HepG2 (cell line): ENCODE measurements around the gene RAB3B. TPM values are rescaled to one million over a fixed set of nuclear protein-coding genes. Genes with fewer than 3 reads are reported as not detected.
A peak's percentile ranks its signal among the peaks of the same experiment; 100 is the strongest.

Source experiments
- AHR ChIP-seq: IDR thresholded peaks from 2 replicates; pipeline ENCODE4 v1.6.1; 2018; ENCODE audit warnings: missing genetic modification reagents, missing compliant biosample characterization
- AKAP8 ChIP-seq: sonication (generic); formaldehyde crosslinking; IDR thresholded peaks from 2 replicates; pipeline ENCODE4 v1.5.1; 2020; ENCODE audit warnings: mild to moderate bottlenecking, missing genetic modification reagents
- ARID4A ChIP-seq: sonication (generic); formaldehyde crosslinking; IDR thresholded peaks from 2 replicates; pipeline ENCODE4 v1.5.0; 2020; ENCODE audit warnings: mild to moderate bottlenecking, missing genetic modification reagents, borderline replicate concordance
- BRCA1 ChIP-seq: sonication (generic); formaldehyde crosslinking; IDR thresholded peaks from 2 replicates; pipeline ENCODE4 v1.4.0; 2020; ENCODE audit warnings: missing genetic modification reagents
- FOXK2 ChIP-seq: fragments of 450-650 bp; IDR thresholded peaks from 2 replicates; pipeline ENCODE4 v1.6.1; 2016
- JUNB ChIP-seq: sonication (generic); formaldehyde crosslinking; IDR thresholded peaks from 2 replicates; pipeline ENCODE4 v1.8.0; 2022; ENCODE audit warnings: missing genetic modification reagents, mild to moderate bottlenecking, borderline replicate concordance
- JUND ChIP-seq: sonication (generic); formaldehyde crosslinking; IDR thresholded peaks from 2 replicates; pipeline ENCODE4 v1.8.0; 2022; ENCODE audit warnings: mild to moderate bottlenecking, missing genetic modification reagents
- KDM5A ChIP-seq: fragments of 200-600 bp; sonication (generic); IDR thresholded peaks from 2 replicates; pipeline ENCODE4 v1.7.0; 2018; ENCODE audit warnings: antibody characterized with exemption, mild to moderate bottlenecking, low read length, borderline replicate concordance
- LCORL ChIP-seq, 2 experiments: fragments of 450-650 bp in 1 of 2; sonication (generic) in 1 of 2; formaldehyde crosslinking in 1 of 2; IDR thresholded peaks; 2 replicates each; pipeline versions ENCODE4 v1.5.0 to v1.6.1; 2017 to 2020; ENCODE audit warnings: antibody characterized with exemption in 1 of 2, missing genetic modification reagents in 1 of 2
- NFKBIZ ChIP-seq: IDR thresholded peaks from 2 replicates; pipeline ENCODE4 v1.6.1; 2018; ENCODE audit warnings: missing genetic modification reagents, missing compliant biosample characterization
- RBFOX2 ChIP-seq: fragments of 200-400 bp; formaldehyde crosslinking; IDR thresholded peaks from 2 replicates; pipeline ENCODE4 v1.6.1; 2017; ENCODE audit warnings: low read depth, mild to moderate bottlenecking, low read length
- SNAPC2 ChIP-seq: sonication (generic); formaldehyde crosslinking; IDR thresholded peaks from 2 replicates; pipeline ENCODE4 v1.8.1; 2022; ENCODE audit warnings: mild to moderate bottlenecking, missing genetic modification reagents
- SOX6 ChIP-seq, 2 experiments: fragments of 450-650 bp in 1 of 2; sonication (generic) in 1 of 2; formaldehyde crosslinking in 1 of 2; IDR thresholded peaks; 2 replicates each; pipeline versions ENCODE4 v1.4.0 to v1.6.1; 2017 to 2020; ENCODE audit warnings: antibody characterized with exemption in 1 of 2, mild to moderate bottlenecking in 1 of 2, missing genetic modification reagents in 1 of 2
- TGIF2 ChIP-seq: IDR thresholded peaks from 2 replicates; pipeline ENCODE4 v1.6.1; 2016; ENCODE audit warnings: control low read depth, missing compliant biosample characterization
- THAP11 ChIP-seq: IDR thresholded peaks from 2 replicates; pipeline ENCODE4 v1.6.1; 2016; ENCODE audit warnings: missing biosample characterization, missing genetic modification reagents
- YEATS2 ChIP-seq: sonication (generic); formaldehyde crosslinking; IDR thresholded peaks from 2 replicates; pipeline ENCODE4 v1.4.0; 2020; ENCODE audit warnings: missing genetic modification reagents, borderline replicate concordance
- ZNF101 ChIP-seq: sonication (generic); formaldehyde crosslinking; IDR thresholded peaks from 2 replicates; pipeline ENCODE4 v1.4.0; 2020; ENCODE audit warnings: mild to moderate bottlenecking, low read depth, missing genetic modification reagents, borderline replicate concordance
- ZNF232 ChIP-seq: sonication (generic); formaldehyde crosslinking; IDR thresholded peaks from 2 replicates; pipeline ENCODE4 v1.4.0; 2020; ENCODE audit warnings: missing genetic modification reagents, borderline replicate concordance
- ZNF280D ChIP-seq: sonication (generic); formaldehyde crosslinking; IDR thresholded peaks from 2 replicates; pipeline ENCODE4 v1.5.1; 2020; ENCODE audit warnings: mild to moderate bottlenecking, missing genetic modification reagents
- ZSCAN5A ChIP-seq: sonication (generic); formaldehyde crosslinking; IDR thresholded peaks from 2 replicates; pipeline ENCODE4 v1.8.0; 2022; ENCODE audit warnings: mild to moderate bottlenecking, missing genetic modification reagents, borderline replicate concordance
- polyA plus RNA-seq, 8 experiments: library from polyadenylated mRNA; depleted of rRNA in 3 of 8; stranded (reverse) in 7 of 8; unstranded in 1 of 8; fragments of >200 nt; fragmentation: Illumina TruSeq in 4 of 8; extraction: Trizol in 4 of 8; gene quantifications; 2 replicates each; pipeline versions ENCODE4 v1.2.1 to v1.2.3, GENCODE V29; 2011 to 2016; ENCODE audit warnings: low read depth in 4 of 8, missing spikeins in 1 of 8, mixed read lengths in 1 of 8; ENCODE audit not compliant: insufficient read depth in 1 of 8
- total RNA-seq, 5 experiments: library from RNA; depleted of rRNA; stranded (reverse); fragments of >200 nt; fragmentation: Illumina TruSeq; extraction: Trizol; gene quantifications; 2 replicates each; pipeline ENCODE4 v1.2.3, GENCODE V29; 2016; ENCODE audit warnings: low read depth in 1 of 5

Gene RAB3B
- total and polyA plus RNA-seq, 2 of the 13 experiments (the other 11 are each of a cell fraction or from before 2014, with no cell fraction given): 1.0 to 1.2 TPM

DNA sequence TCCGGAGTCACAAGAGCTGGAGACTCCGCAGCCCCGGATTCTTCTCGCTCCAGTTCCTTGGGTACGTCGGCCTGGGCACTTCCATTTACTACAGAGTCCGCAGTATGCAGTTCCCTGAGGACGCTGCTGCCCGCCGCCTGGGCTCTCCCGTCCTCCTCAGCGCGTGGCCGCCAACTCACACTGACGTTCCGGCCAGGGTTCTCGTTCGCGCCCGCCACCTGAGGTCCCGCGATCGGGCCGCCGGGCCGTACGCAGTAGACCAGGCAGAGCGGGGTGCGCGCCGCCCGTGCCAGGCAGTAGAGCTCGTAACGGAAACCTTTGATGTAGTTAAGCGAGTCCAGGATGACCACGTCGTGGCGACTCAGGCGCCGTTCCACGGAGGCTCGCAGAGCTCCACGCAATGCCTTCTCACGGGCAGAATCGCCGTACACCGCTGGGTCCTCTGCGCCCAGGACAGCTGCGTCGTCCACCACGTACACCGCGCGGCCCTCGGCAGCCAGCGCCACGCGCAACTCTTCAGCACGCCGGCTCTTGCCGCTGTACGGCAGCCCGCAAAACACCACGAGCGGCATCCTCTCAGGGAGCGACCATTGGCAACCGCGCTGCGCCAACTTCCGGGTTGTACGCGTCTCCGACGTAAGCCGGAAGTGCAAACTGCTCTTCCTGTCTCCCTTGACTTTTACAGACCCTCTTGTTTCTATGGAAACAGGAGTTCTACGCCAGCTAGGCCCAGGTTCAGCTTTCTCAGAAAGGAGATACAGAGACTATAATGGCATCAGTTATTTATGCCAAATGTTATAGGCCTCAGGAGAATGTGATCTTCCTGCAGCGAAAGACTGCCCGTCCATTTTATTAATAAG is 42.9 kb upstream of the RAB3B start, which contains the start of gene KTI12 (continued):
- TF ChIP-seq ZNF280D (CRISPR knock-in tag) (peak; percentile 93), BRCA1 (CRISPR knock-in tag) (peak; percentile 58; the same call in 1 of the 2 replicates), LCORL (IDR thresholded peaks at IDR 0.05) (no peak), LCORL (CRISPR knock-in tag; IDR thresholded peaks at IDR 0.05) (0 out of 2 replicates have a peak, but pooled peaks have one; percentile 24), ZNF101 (CRISPR knock-in tag) (no peak), ARID4A (CRISPR knock-in tag) (peak; percentile 98), NFKBIZ (CRISPR knock-in tag) (0 out of 2 replicates have a peak, but pooled peaks have one; percentile 74), AKAP8 (CRISPR knock-in tag) (no peak), SOX6 (IDR thresholded peaks at IDR 0.05) (no peak), SOX6 (CRISPR knock-in tag; IDR thresholded peaks at IDR 0.05) (peak; percentile 36; the same call in 1 of the 2 replicates), ZNF232 (CRISPR knock-in tag) (peak; percentile 87), SNAPC2 (0 out of 2 replicates have a peak, but pooled peaks have one; percentile 43), JUND (no peak), JUNB (CRISPR knock-in tag) (no peak), THAP11 (CRISPR knock-in tag) (peak; percentile 89), ZSCAN5A (CRISPR knock-in tag) (peak; percentile 54), AHR (CRISPR knock-in tag) (0 out of 2 replicates have a peak, but pooled peaks have one; percentile 59), TGIF2 (CRISPR knock-in tag) (no peak; the same call in none of the 2 replicates), KDM5A (peak; percentile 69), RBFOX2 (peak; percentile 91), YEATS2 (CRISPR knock-in tag) (peak; percentile 82; the same call in 1 of the 2 replicates), FOXK2 (no peak)
